ENCODE measurements around the gene GCH1.

DNA sequence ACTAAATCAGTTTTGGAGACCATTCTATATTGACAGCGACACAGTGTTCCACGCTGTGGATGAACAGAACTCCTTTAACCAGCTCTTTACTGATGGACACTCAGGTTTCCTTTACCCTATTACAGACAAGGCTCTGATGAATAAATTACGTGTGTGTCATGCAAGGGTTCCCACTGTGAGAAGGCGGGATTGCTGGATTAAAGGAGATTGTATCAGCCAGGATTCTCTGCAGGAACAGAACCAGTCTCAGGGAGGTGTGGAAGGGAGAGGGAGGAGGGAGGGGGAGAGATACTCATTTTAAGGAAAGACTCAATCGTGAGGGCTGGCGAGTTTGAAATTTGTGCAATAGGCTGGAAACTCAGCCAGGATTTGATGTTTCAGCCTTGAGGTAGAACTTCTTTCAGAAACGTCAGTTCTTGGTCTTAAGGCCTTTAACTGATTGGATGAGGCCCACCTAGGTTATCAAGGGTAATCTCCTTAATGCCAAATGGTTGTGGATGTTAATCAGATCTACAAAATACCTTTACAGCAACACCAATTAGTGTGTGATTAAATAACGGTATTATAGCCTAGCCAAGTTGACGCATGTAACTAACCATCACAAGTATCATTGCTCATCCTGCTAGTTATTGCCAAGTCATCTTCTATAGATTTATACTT lies 104.0 kb downstream of the GCH1 start:
- TF ChIP-seq GATA2 (IDR thresholded peaks at IDR 0.05; ENCODE audit: low read depth, low read length) (no peak), GATA3 (IDR thresholded peaks at IDR 0.05; ENCODE audit: low read depth, low read length) (no peak)
